Lower lobe of right lung (tissue), 2 donors: ENCODE data around the gene TENM3. TPM values are rescaled to one million over a fixed set of nuclear protein-coding genes. Genes with fewer than 3 reads are reported as not detected.

Source experiments
- ATAC-seq, 2 donors: fragments of 200-7000 bp; cut with Tn5 transposase; one replicate each; pipeline ENCODE4 v1.9.1; 2020 to 2022; ENCODE audit warnings: mild to moderate bottlenecking in 2 of 2, moderate library complexity in 2 of 2
- DNase-seq: peaks from one replicate; pipeline ENCODE4 v3.0.0-alpha.2; 2020
- H3K27ac ChIP-seq: fragments of 200-600 bp; one replicate; pipeline ENCODE4 v1.8.0; 2022
- H3K27me3 ChIP-seq: fragments of 200-600 bp; one replicate; pipeline ENCODE4 v1.8.0; 2022; ENCODE audit warnings: low read depth
- H3K36me3 ChIP-seq: fragments of 200-600 bp; one replicate; pipeline ENCODE4 v1.8.0; 2022; ENCODE audit warnings: mild to moderate bottlenecking
- H3K4me1 ChIP-seq: fragments of 200-600 bp; one replicate; pipeline ENCODE4 v1.8.0; 2022
- H3K4me3 ChIP-seq: fragments of 200-600 bp; one replicate; pipeline ENCODE4 v1.8.0; 2022; ENCODE audit warnings: mild to moderate bottlenecking
- H3K9me3 ChIP-seq: fragments of 200-600 bp; one replicate; pipeline ENCODE4 v1.8.0; 2022
- CTCF ChIP-seq: fragments of 200-600 bp; IDR thresholded peaks from one replicate; pipeline ENCODE4 v1.8.0; 2022; ENCODE audit warnings: antibody characterized with exemption, mild to moderate bottlenecking
- intact Hi-C: fragments of 100-400 bp; cut with DNase I; formaldehyde crosslinking; loops from one replicate; pipeline ENCODE4 v1.11.0; 2022
- total RNA-seq: library from RNA; stranded (reverse); fragmentation: NEBNext Ultra II Directional; extraction: Animal tissue kit (Norgen Biotek cat#: 25700); gene quantifications from one replicate; pipeline ENCODE4 v1.2.1, GENCODE V29; 2021
- donor health status: DM: no; HTN: yes; CAD: no; lungs with severe emphysema.

TENM3 gene
- total RNA-seq, 1 donor from 2014 or later = 1.9 TPM

GRCh38 chr4:182212211-182212761 lies 30.9 kb upstream of the TENM3 start:
- H3K27ac ChIP-seq = no peak overlapping the region
- DNase-seq (peak; percentile 67), ATAC-seq (peak; percentile 93 to 95)
- H3K9me3 ChIP-seq = no peaks in the 10 kb centered on the region
- intact Hi-C loops = no loop called here
- TF ChIP-seq CTCF = no peak
- no peak overlapping the region for H3K4me3 ChIP-seq
- H3K36me3 ChIP-seq = no peaks in the 10 kb centered on the region
- H3K4me1 ChIP-seq = peaks cover 4% of the 10 kb centered on the region
- H3K27me3 ChIP-seq = peaks cover 4% of the 10 kb centered on the region

GRCh38 chr4:182213004-182213403 lies 30.2 kb upstream of the TENM3 start:
- intact Hi-C loops = no loop called here

DNA sequence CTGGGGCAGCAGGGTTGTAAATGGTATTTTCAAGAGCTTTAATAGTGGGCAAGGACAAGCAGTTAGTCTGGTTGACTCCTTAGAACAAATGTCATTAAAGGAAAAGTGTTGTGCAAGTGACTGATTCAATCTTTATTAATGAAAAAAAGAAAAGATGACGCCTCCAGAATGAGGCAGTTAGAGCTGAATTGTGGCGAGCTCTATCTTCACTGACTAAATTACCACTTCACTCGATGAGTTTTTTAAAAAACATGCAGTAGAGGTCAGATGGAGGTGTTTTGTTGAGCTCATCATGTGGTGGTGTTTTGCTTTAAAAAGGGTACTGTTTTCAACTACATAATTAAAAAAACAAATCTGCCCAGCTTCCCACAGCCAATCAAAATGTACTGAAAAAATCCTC lies 28.1 kb upstream of the TENM3 start:
- ATAC-seq (no peak), DNase-seq (no peak)
- H3K9me3 ChIP-seq = no peaks in the 10 kb centered on the region
- intact Hi-C loops = no loop called here
- peaks cover 6% of the 10 kb centered on the region for H3K27me3 ChIP-seq
- H3K36me3 ChIP-seq = no peaks in the 10 kb centered on the region
- no peak overlapping the region for H3K27ac ChIP-seq
- H3K4me1 ChIP-seq = peaks cover 4% of the 10 kb centered on the region
- no peak for TF ChIP-seq CTCF
- H3K4me3 ChIP-seq = no peak overlapping the region

More at GRCh38 chr4:182213004-182213403, 30.2 kb upstream of the TENM3 start:
- Histone ChIP-seq H3K4me1 (peaks cover 4% of the 10 kb centered on the region), H3K36me3 (no peaks in the 10 kb centered on the region), H3K27me3 (peaks cover 4% of the 10 kb centered on the region), H3K27ac (no peak overlapping the region), H3K4me3 (no peak overlapping the region), H3K9me3 (no peaks in the 10 kb centered on the region)
- ATAC-seq = no peak
- TF ChIP-seq CTCF = no peak
- no peak for DNase-seq

DNA sequence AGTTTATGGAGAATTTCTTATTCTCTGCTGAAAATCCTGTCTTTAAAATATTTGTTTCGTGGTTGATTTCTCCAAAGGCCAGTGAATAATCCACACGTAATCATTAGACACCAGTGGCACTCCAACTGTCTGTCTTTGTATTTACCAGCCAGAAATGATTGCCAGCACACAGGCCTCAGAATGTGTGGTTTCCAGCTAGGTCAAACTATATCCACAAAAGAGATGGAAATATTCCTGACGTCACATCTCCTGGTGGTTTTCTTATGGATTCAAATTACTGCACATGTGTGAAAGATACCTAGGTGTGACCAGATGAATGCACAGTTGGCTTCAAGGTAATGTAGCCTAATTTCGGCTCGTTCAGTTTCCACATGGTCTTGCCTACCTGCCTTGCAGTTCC lies 27.2 kb upstream of the TENM3 start:
- Histone ChIP-seq H3K27me3 (peaks cover 3% of the 10 kb centered on the region), H3K9me3 (no peaks in the 10 kb centered on the region), H3K4me1 (peaks cover 4% of the 10 kb centered on the region), H3K36me3 (no peaks in the 10 kb centered on the region), H3K27ac (no peak overlapping the region), H3K4me3 (no peak overlapping the region)
- intact Hi-C loops = no loop called here
- no peak for ATAC-seq
- DNase-seq = no peak
- no peak for TF ChIP-seq CTCF

DNA sequence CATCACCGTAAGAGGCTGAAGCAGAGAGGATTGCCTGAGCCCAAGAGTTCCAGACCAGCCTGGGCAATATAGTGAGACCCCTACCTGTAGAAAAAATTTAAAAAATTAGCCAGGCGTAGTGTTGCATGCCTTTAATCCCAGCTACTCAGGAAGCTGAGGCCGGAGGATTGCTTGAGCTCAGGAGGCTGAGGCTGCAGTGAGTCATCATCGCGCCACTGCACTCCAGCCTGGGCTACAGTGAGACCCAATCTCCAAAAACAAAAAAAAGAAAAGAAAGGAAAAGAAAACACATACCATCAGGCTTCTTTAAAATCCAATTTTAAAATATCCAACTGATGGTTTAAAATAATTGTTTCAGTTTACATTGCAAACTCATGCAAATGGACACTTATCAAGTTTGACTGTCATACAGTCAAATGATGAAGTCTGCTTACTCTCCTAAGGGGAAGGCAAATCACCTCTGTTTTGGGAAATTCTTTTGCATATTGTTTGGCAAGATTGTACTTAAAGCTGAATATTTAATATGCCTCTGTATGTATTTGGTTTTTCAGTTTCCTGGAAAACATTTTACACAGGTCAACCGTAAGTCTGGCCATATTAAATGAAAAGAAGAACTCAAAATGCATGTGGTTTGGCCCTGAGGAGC lies 23.7 kb upstream of the TENM3 start:
- DNase-seq = no peak
- intact Hi-C loops = no loop called here
- no peaks in the 10 kb centered on the region for H3K4me1 ChIP-seq
- no peak for ATAC-seq
- H3K36me3 ChIP-seq = no peaks in the 10 kb centered on the region
- H3K27ac ChIP-seq = no peak overlapping the region
- peaks cover 3% of the 10 kb centered on the region for H3K27me3 ChIP-seq
- TF ChIP-seq CTCF = no peak
- no peak overlapping the region for H3K4me3 ChIP-seq
- H3K9me3 ChIP-seq = no peaks in the 10 kb centered on the region
